SK-N-MC (cell line): ENCODE data around the gene ELMO3.

Experiments used
- DNase-seq: peaks from one replicate; pipeline ENCODE4 v3.0.0-alpha.2; 2011; ENCODE audit warnings: low read depth, low spot score
- H3K27ac ChIP-seq: fragments of 200-600 bp; sonication (generic); 2 replicates; pipeline ENCODE4 v1.5.1; 2016; ENCODE audit warnings: mixed run types
- H3K36me3 ChIP-seq: fragments of 200-600 bp; sonication (generic); 2 replicates; pipeline ENCODE4 v1.6.1; 2017; ENCODE audit warnings: antibody characterized with exemption, low read length, mixed read lengths; ENCODE audit not compliant: insufficient read depth
- H3K4me3 ChIP-seq: fragments of 200-600 bp; sonication (generic); 2 replicates; pipeline ENCODE4 v1.5.1; 2016
- H3K9ac ChIP-seq: fragments of 200-600 bp; sonication (generic); 2 replicates; pipeline ENCODE4 v1.8.0; 2017; ENCODE audit warnings: mixed run types, mixed read lengths; ENCODE audit not compliant: insufficient read length
- H3K9me3 ChIP-seq: fragments of 200-600 bp; sonication (generic); 2 replicates; pipeline ENCODE4 v1.6.1; 2017; ENCODE audit warnings: low read depth, mild to moderate bottlenecking, antibody characterized with exemption, low read length, moderate library complexity, mixed read lengths
- EZH2 ChIP-seq: fragments of 200-600 bp; sonication (generic); IDR thresholded peaks from one replicate; pipeline ENCODE4 v1.6.1; 2017; ENCODE audit warnings: antibody characterized with exemption
- FOXP2 ChIP-seq: optimal IDR thresholded peaks from 2 replicates; pipeline ENCODE3; 2011; ENCODE audit warnings: mild to moderate bottlenecking, moderate library complexity; ENCODE audit not compliant: insufficient read depth; ENCODE audit errors: extremely low read length, control extremely low read depth
- POLR2AphosphoS5 ChIP-seq: IDR thresholded peaks from 2 replicates; pipeline ENCODE4 v1.6.1; 2012; ENCODE audit warnings: mild to moderate bottlenecking, low read depth, low read length, borderline replicate concordance

Gene ELMO3

DNA sequence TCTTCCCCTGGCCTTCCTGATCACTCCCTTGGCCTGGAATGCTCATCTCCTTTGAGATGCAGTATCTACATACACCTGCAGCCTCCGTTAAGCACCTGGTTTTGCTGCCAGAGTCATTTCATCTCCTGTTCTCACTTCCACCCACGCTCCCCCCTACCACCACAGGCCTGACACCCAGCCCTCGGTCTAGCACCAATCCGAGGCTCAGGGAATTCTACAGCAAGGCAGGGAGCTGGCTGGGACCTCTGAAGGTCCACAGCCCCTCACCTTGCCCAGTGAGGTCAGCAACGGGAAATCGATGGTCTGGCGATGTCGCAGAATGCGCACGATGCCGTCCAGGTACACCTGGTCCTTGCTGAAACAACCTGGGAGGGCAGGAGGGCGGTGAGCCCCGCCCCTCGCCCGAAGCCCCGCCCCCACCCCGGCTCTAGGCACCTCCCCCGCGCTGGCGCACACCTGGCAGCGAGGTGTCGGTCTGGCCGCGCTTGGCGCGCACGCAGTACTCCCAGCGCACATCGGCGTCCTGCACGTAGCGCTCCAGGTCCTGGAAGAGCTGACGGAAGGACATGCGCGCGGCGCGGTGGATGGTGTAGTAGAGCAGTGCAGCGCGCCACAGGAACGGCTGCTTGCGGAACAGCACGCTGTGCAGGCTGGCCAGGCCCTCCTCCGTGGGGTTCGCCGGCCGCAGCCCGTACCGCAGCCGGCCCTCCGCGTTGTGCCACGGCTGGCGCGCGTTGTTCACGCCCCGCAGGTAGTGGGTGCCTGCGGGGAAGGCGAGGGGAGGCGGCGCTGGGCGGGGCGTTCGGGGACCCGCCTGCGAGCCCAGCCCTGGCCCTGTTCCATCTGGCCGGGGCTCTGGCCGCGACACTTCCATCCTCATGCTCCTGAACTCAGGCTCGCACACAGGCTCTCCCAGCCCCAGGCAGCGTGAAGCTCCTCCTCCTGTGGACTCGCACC lies 20.9 kb upstream of the ELMO3 start:
- no peak overlapping the region for H3K4me3 ChIP-seq
- no peak overlapping the region for H3K9ac ChIP-seq
- no peak overlapping the region for H3K27ac ChIP-seq
- no peaks in the 10 kb centered on the region for H3K9me3 ChIP-seq
- no peaks in the 10 kb centered on the region for H3K36me3 ChIP-seq
- no peak for DNase-seq
- TF ChIP-seq POLR2AphosphoS5, result no peak

- H3K9me3 ChIP-seq, result no peaks in the 10 kb centered on the region
- TF ChIP-seq EZH2 (no peak), POLR2AphosphoS5 (no peak), FOXP2 (no peak)
- no peak overlapping the region for H3K27ac ChIP-seq
- no peak overlapping the region for H3K9ac ChIP-seq
- no peak for DNase-seq
- no peaks in the 10 kb centered on the region for H3K36me3 ChIP-seq
- no peak overlapping the region for H3K4me3 ChIP-seq
Measured at GRCh38 chr16:67179421-67180080, 19.4 kb upstream of the ELMO3 start.

GRCh38 chr16:67180166-67180565 lies 18.8 kb upstream of the ELMO3 start:
- no peak for TF ChIP-seq EZH2
- TF ChIP-seq FOXP2, result no peak
- TF ChIP-seq POLR2AphosphoS5, result no peak
- Histone ChIP-seq H3K27ac (no peak overlapping the region), H3K36me3 (no peaks in the 10 kb centered on the region), H3K9me3 (no peaks in the 10 kb centered on the region), H3K4me3 (no peak overlapping the region), H3K9ac (no peak overlapping the region)
- DNase-seq, result no peak

- no peak for TF ChIP-seq FOXP2
- TF ChIP-seq EZH2, result no peak
- TF ChIP-seq POLR2AphosphoS5, result no peak
- Histone ChIP-seq H3K9me3 (no peaks in the 10 kb centered on the region), H3K27ac (no peak overlapping the region), H3K4me3 (no peak overlapping the region), H3K36me3 (no peaks in the 10 kb centered on the region), H3K9ac (no peak overlapping the region)
- no peak for DNase-seq
Measured at GRCh38 chr16:67181346-67181745, 17.6 kb upstream of the ELMO3 start.

- Histone ChIP-seq H3K9me3 (no peaks in the 10 kb centered on the region), H3K27ac (no peak overlapping the region), H3K9ac (no peak overlapping the region), H3K4me3 (peak overlapping the region; percentile 85), H3K36me3 (no peaks in the 10 kb centered on the region)
- no peak for TF ChIP-seq EZH2
- no peak for TF ChIP-seq POLR2AphosphoS5
- TF ChIP-seq FOXP2, result no peak
- DNase-seq, result no peak
Measured at GRCh38 chr16:67182288-67182687, 16.6 kb upstream of the ELMO3 start.

DNA sequence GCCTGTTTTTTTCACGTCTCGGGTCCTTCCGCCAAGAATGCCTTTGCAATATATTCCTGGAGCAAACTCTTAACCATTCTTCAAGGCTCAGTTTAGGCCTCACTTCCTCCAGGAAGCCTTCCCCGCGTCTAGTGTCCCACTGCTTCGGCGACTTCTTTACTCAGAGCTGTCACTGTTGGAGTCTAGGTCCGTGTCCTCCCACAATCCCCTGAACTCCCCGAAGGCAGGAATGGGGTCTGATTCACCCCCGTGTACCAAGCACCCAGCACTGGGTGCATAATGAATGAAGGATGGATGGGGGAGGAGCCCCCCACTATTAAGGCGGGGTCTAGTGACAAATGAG lies 15.7 kb upstream of the ELMO3 start:
- peak overlapping the region; percentile 68 for H3K9ac ChIP-seq
- TF ChIP-seq EZH2, result no peak
- TF ChIP-seq FOXP2, result no peak
- TF ChIP-seq POLR2AphosphoS5, result no peak
- no peaks in the 10 kb centered on the region for H3K36me3 ChIP-seq
- H3K4me3 ChIP-seq, result peak overlapping the region; percentile 85
- H3K9me3 ChIP-seq, result no peaks in the 10 kb centered on the region
- H3K27ac ChIP-seq, result no peak overlapping the region
- DNase-seq, result no peak

GRCh38 chr16:67183627-67184452 lies 15.1 kb upstream of the ELMO3 start, which contains the start of gene MATCAP1:
Gene MATCAP1, minus strand, starts transcription at chr16:67183963. Its CDS starts 3,353 bp downstream, at chr16:67180610.
- Histone ChIP-seq H3K27ac (peak within 1 kb of the TSS; percentile 85), H3K9me3 (no peaks in the 10 kb centered on the region), H3K4me3 (peak within 1 kb of the TSS; percentile 85), H3K9ac (peak within 1 kb of the TSS; percentile 83), H3K36me3 (no peaks in the 10 kb centered on the region)
- DNase-seq, result peak; percentile 76
- TF ChIP-seq EZH2, result no peak
- peak; percentile 15; the same call in 1 of the 2 replicates for TF ChIP-seq POLR2AphosphoS5

GRCh38 chr16:67184453-67184994 lies 14.4 kb upstream of the ELMO3 start:
- no peaks in the 10 kb centered on the region for H3K9me3 ChIP-seq
- H3K9ac ChIP-seq, result no peak overlapping the region
- H3K4me3 ChIP-seq, result peak overlapping the region; percentile 85
- TF ChIP-seq FOXP2 (no peak), EZH2 (no peak), POLR2AphosphoS5 (no peak)
- no peaks in the 10 kb centered on the region for H3K36me3 ChIP-seq
- H3K27ac ChIP-seq, result no peak overlapping the region
- no peak for DNase-seq
